T-helper 2 cell treated with Interferon-gamma antibody and Interleukin-4, amounts not matched to agents 5 μg/mL and 100 μg/mL, for 36 hours (primary cell): ENCODE results near the gene AOPEP.

Source experiments
- DNase-seq: peaks from one replicate; pipeline ENCODE4 v3.0.0; 2021; ENCODE audit warnings: low spot score
- H3K27ac Mint-ChIP-seq: one replicate; pipeline ENCODE4 v1.8.0; 2021; ENCODE audit warnings: mild to moderate bottlenecking, mixed read lengths
- H3K27me3 Mint-ChIP-seq: one replicate; pipeline ENCODE4 v1.8.0; 2021; ENCODE audit warnings: low read depth, mixed read lengths
- H3K36me3 Mint-ChIP-seq: one replicate; pipeline ENCODE4 v1.8.0; 2021; ENCODE audit warnings: low read depth, mixed read lengths
- H3K4me1 Mint-ChIP-seq: one replicate; pipeline ENCODE4 v1.8.0; 2021; ENCODE audit warnings: low read depth, mixed read lengths
- H3K4me3 Mint-ChIP-seq: one replicate; pipeline ENCODE4 v1.8.0; 2022; ENCODE audit warnings: mild to moderate bottlenecking, moderate library complexity, mixed read lengths
- H3K9me3 Mint-ChIP-seq: one replicate; pipeline ENCODE4 v1.8.0; 2021; ENCODE audit warnings: mixed read lengths

AOPEP gene

GRCh38 chr9:95125652-95126051 is 399.2 kb downstream of the AOPEP start:
- H3K9me3 Mint-ChIP-seq, result no peaks in the 10 kb centered on the region
- H3K4me3 Mint-ChIP-seq, result no peak overlapping the region
- no peaks in the 10 kb centered on the region for H3K27me3 Mint-ChIP-seq
- no peak overlapping the region for H3K27ac Mint-ChIP-seq
- no peaks in the 10 kb centered on the region for H3K4me1 Mint-ChIP-seq
- H3K36me3 Mint-ChIP-seq, result no peaks in the 10 kb centered on the region
- DNase-seq, result no peak

GRCh38 chr9:95126739-95127138 is 400.2 kb downstream of the AOPEP start:
- Mint-ChIP-seq H3K4me3 (no peak overlapping the region), H3K27me3 (no peaks in the 10 kb centered on the region), H3K9me3 (no peaks in the 10 kb centered on the region), H3K36me3 (no peaks in the 10 kb centered on the region), H3K27ac (no peak overlapping the region), H3K4me1 (no peaks in the 10 kb centered on the region)
- DNase-seq, result no peak

- no peak overlapping the region for H3K4me3 Mint-ChIP-seq
- H3K9me3 Mint-ChIP-seq, result no peaks in the 10 kb centered on the region
- H3K27ac Mint-ChIP-seq, result no peak overlapping the region
- peak; percentile 63 for DNase-seq
- H3K36me3 Mint-ChIP-seq, result no peaks in the 10 kb centered on the region
- H3K27me3 Mint-ChIP-seq, result no peaks in the 10 kb centered on the region
- H3K4me1 Mint-ChIP-seq, result no peaks in the 10 kb centered on the region
Measured at GRCh38 chr9:95127249-95128176, 401.0 kb downstream of the AOPEP start.

DNA sequence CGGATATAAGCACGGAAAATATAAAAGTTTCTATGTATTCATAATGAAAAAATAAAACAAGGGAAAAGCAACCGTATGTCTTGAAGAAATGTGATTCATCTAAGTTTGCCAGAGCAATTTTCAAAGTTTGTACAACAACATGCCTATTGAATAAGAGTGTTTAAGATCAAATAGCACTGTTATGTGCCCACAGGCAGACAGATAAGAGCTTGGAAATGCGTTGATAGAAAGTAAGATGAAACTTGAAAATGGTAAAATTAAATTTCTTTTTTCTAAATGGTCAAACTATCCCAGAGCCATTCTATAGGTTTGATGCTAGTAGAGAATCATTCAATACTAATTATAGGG is 401.7 kb downstream of the AOPEP start:
- DNase-seq, result no peak
- Mint-ChIP-seq H3K4me3 (no peak overlapping the region), H3K27ac (no peak overlapping the region), H3K36me3 (no peaks in the 10 kb centered on the region), H3K9me3 (no peaks in the 10 kb centered on the region), H3K4me1 (no peaks in the 10 kb centered on the region), H3K27me3 (no peaks in the 10 kb centered on the region)

DNA sequence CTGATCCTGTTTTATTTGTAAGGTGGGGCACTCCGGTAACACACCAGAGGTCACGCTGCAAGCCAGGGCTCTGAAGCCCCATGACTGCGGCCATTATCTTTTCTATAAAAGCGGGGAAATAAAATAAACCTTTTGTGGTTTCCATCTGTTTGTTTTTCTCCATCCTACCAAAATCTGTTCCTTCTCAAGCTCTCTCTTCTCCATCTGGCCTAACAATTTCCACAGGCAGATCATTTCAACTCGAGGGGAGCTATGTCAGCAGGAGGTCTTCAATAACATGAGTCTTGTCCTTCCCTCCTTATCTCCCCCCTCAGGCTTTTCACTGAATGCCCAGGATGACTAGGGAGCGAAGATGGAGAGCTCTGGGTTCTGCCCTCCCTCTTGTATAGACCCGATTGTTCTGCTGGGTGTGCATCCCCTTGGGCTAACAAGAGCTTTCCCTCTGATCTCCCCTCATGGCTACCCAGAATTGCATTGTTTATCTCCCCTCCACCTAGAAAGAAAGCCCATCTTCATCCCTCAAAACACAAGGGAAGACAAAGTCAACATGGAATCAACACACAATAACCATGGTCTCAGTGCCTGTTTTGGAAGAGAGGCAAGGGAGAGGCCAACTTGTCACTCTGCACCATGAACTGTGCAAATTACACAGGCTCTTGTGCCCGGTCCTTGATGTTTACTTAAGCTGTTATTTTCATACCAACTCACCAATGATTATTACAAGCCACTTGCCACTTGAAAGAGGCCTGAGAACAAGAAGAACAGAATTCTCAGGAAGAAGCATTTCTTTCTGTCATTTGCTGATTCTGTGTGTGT is 403.2 kb downstream of the AOPEP start:
- H3K4me3 Mint-ChIP-seq, result no peak overlapping the region

DNA sequence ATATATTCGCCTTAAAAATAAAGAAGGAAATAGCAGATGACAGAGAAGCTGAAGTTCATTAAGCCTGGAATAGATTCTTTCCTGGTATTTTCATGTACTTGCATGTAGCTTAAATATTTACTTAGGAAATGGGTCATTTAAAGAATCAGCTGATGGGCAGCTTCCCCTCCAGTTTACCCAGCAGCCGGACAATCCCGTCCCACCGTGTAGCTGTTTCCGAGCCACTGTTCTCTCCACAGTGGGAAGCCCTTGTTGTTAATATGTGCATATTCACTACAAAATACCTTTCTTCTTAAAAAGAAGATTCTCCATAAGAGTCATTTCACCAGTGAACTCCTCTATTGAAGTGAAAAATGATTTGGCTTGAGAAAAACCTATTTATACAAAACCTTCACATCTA is 404.0 kb downstream of the AOPEP start:
- Mint-ChIP-seq H3K4me3 (no peak overlapping the region), H3K27ac (no peak overlapping the region), H3K4me1 (no peaks in the 10 kb centered on the region), H3K27me3 (no peaks in the 10 kb centered on the region), H3K9me3 (no peaks in the 10 kb centered on the region), H3K36me3 (no peaks in the 10 kb centered on the region)
- no peak for DNase-seq

More for the DNA sequence above, 403.2 kb downstream of the AOPEP start:
- Mint-ChIP-seq H3K4me1 (no peaks in the 10 kb centered on the region), H3K36me3 (no peaks in the 10 kb centered on the region), H3K27ac (no peak overlapping the region), H3K9me3 (no peaks in the 10 kb centered on the region), H3K27me3 (no peaks in the 10 kb centered on the region)
- DNase-seq, result no peak

DNA sequence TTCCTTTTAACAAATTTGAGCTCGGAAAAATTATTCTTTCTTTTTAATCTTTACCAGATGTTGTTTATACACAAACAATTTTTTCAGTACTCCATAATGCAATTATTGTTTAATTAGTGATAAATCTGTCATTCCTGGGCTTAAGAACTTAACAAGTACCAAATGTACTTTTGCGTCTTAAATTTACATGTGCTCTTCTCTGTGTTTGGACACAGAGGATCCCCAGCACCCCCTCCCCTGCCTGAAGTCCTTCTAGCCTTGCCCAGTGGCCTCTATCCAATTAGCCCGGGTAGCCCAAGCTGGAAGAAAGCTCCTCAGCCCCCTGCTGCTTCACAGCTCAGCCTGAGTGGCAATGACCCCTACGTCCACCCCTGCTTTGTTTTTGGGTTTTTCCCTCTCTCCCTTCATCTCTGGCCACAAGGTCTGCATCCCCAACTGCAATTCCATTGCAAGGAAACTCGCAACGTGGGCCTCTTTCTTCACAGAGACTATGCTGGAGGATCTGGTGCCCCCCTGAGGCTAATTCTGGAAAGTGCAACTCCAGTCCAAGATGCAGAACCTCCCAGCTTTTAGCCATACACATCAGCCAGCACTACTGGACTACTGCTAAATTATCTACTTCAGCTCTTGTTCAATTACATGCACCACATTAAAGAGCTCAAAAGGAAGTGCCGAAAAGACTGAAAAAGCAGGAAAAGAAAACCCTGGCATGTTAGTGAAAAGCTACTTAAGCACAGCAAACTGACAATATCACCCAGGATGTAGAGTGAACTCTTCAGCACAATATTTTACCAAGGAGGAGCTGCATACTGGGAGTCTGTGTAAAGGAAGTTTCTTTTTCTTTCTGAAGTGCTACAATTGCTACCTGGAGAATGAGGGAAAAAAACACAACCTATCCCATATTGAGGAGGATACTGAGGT is 404.8 kb downstream of the AOPEP start:
- Mint-ChIP-seq H3K27ac (no peak overlapping the region), H3K9me3 (no peaks in the 10 kb centered on the region), H3K4me3 (no peak overlapping the region), H3K36me3 (no peaks in the 10 kb centered on the region), H3K4me1 (no peaks in the 10 kb centered on the region), H3K27me3 (no peaks in the 10 kb centered on the region)
- peak; percentile 30 for DNase-seq

- Mint-ChIP-seq H3K9me3 (no peaks in the 10 kb centered on the region), H3K36me3 (no peaks in the 10 kb centered on the region), H3K27me3 (no peaks in the 10 kb centered on the region), H3K4me1 (no peaks in the 10 kb centered on the region), H3K4me3 (no peak overlapping the region), H3K27ac (no peak overlapping the region)
- DNase-seq, result no peak
Measured at GRCh38 chr9:95132366-95133324, 406.1 kb downstream of the AOPEP start.

GRCh38 chr9:95133325-95133705 is 406.8 kb downstream of the AOPEP start:
- Mint-ChIP-seq H3K27ac (no peak overlapping the region), H3K36me3 (no peaks in the 10 kb centered on the region), H3K27me3 (no peaks in the 10 kb centered on the region), H3K4me3 (no peak overlapping the region), H3K4me1 (no peaks in the 10 kb centered on the region), H3K9me3 (no peaks in the 10 kb centered on the region)
- DNase-seq, result no peak

DNA sequence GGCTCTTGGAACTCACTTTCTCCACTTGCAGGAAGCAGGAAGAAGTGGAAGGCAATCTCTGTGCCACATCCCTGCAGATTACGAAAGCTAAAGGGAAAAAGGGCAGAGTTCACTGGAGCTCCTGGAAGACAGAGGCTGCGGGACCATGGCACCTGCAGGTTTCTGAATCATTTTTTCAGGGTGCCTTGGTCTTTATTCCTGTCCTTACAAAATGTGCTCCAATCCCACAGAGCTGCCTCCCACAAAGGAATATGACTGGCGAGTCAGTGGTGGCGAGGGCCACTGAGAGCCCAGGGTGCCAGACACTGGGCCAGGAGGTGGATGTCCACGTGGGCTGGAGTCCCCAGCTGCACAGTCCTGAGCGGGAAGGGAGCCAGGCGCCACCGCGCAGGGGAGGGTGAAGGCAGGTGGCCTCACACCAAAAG is 408.0 kb downstream of the AOPEP start:
- H3K36me3 Mint-ChIP-seq, result no peaks in the 10 kb centered on the region
- no peaks in the 10 kb centered on the region for H3K27me3 Mint-ChIP-seq
- H3K27ac Mint-ChIP-seq, result no peak overlapping the region
- no peaks in the 10 kb centered on the region for H3K4me1 Mint-ChIP-seq
- H3K9me3 Mint-ChIP-seq, result no peaks in the 10 kb centered on the region
- no peak overlapping the region for H3K4me3 Mint-ChIP-seq
- DNase-seq, result no peak

DNA sequence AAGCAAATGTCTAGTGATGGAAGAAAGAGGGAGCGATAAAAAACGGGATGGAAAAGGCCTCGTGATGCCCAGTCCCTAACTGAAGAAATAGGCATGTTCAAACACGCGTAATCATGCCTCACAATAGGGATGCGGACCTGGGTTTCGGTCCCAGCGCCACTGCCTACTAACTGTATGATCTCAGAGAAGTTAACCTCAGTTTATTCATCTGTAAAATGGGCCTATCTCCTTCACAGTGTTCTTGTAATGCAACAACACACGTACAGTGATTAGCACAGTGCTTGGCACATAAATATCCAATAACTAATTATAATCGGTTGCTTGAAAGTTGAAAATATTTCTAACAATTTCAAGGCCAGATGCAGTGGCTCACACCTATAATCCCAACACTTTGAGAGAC is 409.3 kb downstream of the AOPEP start:
- no peak for DNase-seq
- Mint-ChIP-seq H3K9me3 (no peaks in the 10 kb centered on the region), H3K4me3 (no peak overlapping the region), H3K27ac (no peak overlapping the region), H3K27me3 (no peaks in the 10 kb centered on the region), H3K36me3 (no peaks in the 10 kb centered on the region), H3K4me1 (no peaks in the 10 kb centered on the region)
